ENCODE results near the gene LGALS3BP. TPM values are rescaled to one million over a fixed set of nuclear protein-coding genes. Genes with fewer than 3 reads are reported as not detected.

LGALS3BP gene
- total RNA-seq, 1 experiment from 2014 or later = 69.8 TPM

DNA sequence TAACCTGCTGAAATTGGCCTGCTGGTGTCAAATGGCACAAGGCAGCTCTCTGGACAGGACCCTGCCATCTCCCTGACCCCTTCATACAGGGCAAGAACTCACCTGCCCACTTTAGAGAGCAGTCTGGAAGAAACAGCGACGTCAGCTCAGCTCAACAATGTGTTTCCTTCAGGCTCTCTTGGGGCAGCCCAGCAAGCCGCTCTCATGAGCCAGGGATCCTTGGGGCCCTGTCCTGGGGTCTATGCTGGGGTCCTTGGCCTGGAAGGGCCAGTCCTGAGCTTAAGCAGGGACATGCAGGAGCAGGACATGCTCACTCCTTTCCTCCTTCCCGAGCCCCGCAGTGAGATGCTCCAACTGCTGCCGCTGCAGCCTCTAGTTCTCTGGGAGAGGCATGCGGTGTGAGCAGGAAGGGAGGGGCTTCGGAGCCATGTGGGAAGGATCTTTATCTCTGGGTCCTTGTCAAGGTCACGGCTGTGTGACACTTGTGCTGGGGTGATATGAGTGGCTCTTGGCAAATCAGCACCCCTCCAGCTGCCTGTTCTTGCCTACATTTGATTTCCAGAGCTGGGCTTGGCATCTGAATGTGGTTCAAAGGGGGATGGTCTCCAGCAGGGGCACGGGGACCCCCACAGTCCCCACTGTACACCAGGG is 47.7 kb upstream of the LGALS3BP start:
- no peaks in the 10 kb centered on the region; a peak in 1 of 7 replicates for H3K36me3 Mint-ChIP-seq (ENCODE audit: insufficient read depth in 1 of 3, low read depth in 3 of 3)
- TF ChIP-seq, protein P1, sequence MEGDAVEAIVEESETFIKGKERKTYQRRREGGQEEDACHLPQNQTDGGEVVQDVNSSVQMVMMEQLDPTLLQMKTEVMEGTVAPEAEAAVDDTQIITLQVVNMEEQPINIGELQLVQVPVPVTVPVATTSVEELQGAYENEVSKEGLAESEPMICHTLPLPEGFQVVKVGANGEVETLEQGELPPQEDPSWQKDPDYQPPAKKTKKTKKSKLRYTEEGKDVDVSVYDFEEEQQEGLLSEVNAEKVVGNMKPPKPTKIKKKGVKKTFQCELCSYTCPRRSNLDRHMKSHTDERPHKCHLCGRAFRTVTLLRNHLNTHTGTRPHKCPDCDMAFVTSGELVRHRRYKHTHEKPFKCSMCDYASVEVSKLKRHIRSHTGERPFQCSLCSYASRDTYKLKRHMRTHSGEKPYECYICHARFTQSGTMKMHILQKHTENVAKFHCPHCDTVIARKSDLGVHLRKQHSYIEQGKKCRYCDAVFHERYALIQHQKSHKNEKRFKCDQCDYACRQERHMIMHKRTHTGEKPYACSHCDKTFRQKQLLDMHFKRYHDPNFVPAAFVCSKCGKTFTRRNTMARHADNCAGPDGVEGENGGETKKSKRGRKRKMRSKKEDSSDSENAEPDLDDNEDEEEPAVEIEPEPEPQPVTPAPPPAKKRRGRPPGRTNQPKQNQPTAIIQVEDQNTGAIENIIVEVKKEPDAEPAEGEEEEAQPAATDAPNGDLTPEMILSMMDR (conservative IDR thresholded peaks at IDR 0.05) = no peak

More for the DNA sequence above, 47.7 kb upstream of the LGALS3BP start:
- no CpG with 5 or more reads among the region's 10 CpGs for WGBS (ENCODE audit: extremely low coverage, insufficient read length, low lambda C conversion rate)
- Histone ChIP-seq H4K8ac (replicated peaks; ENCODE audit: insufficient read length, low read depth, low read length) (no peak overlapping the region), H2AFZ (ENCODE audit: low read length) (no peak overlapping the region), H3K18ac (ENCODE audit: insufficient read length, low read depth, low read length) (no peak overlapping the region), H2BK5ac (ENCODE audit: insufficient read length, low read length) (no peak overlapping the region), H3T11ph (ENCODE audit: low read length) (no peak overlapping the region), H3K9ac (ENCODE audit: extremely low read depth, insufficient read length, low read length) (no peak overlapping the region), H3K23ac (ENCODE audit: insufficient read length, low read depth, low read length) (no peak overlapping the region), H3K56ac (ENCODE audit: insufficient read length, low read depth, low read length) (no peak overlapping the region), H3K27ac (ENCODE audit: insufficient read length, low read depth, low read length) (no peak overlapping the region), H2AK5ac (ENCODE audit: insufficient read length, low read length) (no peak overlapping the region), H3K4me1 (ENCODE audit: insufficient read depth, low read length) (no peaks in the 10 kb centered on the region), H2BK12ac (ENCODE audit: insufficient read length, low read depth, low read length) (no peak overlapping the region), H3K79me1 (ENCODE audit: insufficient read depth, low read depth, low read length, poor library complexity, severe bottlenecking) (no peaks in the 10 kb centered on the region), H4K5ac (ENCODE audit: insufficient read length, low read depth, low read length) (no peak overlapping the region), H3K4ac (ENCODE audit: low read depth, low read length) (no peak overlapping the region), H3K4me2 (ENCODE audit: insufficient read depth, insufficient read length, low read length) (no peak overlapping the region), H4K91ac (ENCODE audit: insufficient read length, low read depth, low read length) (no peak overlapping the region), H2BK120ac (ENCODE audit: low read depth, low read length, poor library complexity, severe bottlenecking) (no peak overlapping the region), H2BK20ac (ENCODE audit: low read depth, low read length, poor library complexity, severe bottlenecking) (no peak overlapping the region), H3K23me2 (ENCODE audit: insufficient read length, low read depth, low read length, poor library complexity, severe bottlenecking) (peaks cover 13% of the 10 kb centered on the region), H3K9me3 (ENCODE audit: control insufficient read depth, low read depth, low read length) (no peaks in the 10 kb centered on the region), H3K14ac (ENCODE audit: insufficient read depth, low read length) (no peak overlapping the region; the same call in 1 of the 2 replicates), H3K27me3 (ENCODE audit: insufficient read depth, low read length) (peaks cover 27% of the 10 kb centered on the region; the same call in 1 of the 2 replicates), H3K79me2 (ENCODE audit: insufficient read depth, low read length) (no peaks in the 10 kb centered on the region), H4K20me1 (ENCODE audit: control insufficient read depth, insufficient read depth, insufficient read length) (no peaks in the 10 kb centered on the region), H2BK15ac (ENCODE audit: low read depth, low read length) (no peak overlapping the region)
- Mint-ChIP-seq H3K9me3 (no peaks in the 10 kb centered on the region), H3K4me1 (peaks cover 13 to 29% of the 10 kb centered on the region in 2 experiments), H3K27ac (no peak overlapping the region), H3K27me3 (ENCODE audit: low read depth) (peaks cover 100% of the 10 kb centered on the region), H3K4me3 (no peak overlapping the region)
- no peak for DNase-seq
